ENCODE data around the gene MYO3B.

Gene MYO3B

DNA sequence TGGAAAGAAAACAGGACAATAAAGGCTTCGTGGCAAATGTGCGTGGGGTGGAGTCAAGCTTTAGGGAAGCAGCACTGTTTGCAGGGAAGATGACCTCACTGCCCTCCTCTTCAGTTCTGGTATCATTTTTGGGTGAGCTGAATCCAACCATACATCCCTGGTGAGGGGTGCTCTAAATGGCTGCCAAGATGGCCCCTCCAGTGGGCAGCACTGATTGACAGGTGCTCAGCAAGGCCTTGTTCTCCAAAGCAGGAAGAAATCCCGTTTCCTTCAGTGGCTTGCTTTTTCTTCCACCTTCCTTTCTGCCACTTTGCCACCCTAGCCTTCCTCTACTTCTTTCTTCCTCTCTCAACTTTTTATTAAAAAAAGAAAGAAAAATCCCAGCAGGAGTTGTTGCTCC, 404.4 kb downstream of the MYO3B start (continued):
- TF ChIP-seq ZNF26 (tag by site-specific recombination; IDR thresholded peaks at IDR 0.05) (no peak), ZBTB17 (tag by site-specific recombination; IDR thresholded peaks at IDR 0.05) (no peak)
- TF ChIP-seq, protein P1, sequence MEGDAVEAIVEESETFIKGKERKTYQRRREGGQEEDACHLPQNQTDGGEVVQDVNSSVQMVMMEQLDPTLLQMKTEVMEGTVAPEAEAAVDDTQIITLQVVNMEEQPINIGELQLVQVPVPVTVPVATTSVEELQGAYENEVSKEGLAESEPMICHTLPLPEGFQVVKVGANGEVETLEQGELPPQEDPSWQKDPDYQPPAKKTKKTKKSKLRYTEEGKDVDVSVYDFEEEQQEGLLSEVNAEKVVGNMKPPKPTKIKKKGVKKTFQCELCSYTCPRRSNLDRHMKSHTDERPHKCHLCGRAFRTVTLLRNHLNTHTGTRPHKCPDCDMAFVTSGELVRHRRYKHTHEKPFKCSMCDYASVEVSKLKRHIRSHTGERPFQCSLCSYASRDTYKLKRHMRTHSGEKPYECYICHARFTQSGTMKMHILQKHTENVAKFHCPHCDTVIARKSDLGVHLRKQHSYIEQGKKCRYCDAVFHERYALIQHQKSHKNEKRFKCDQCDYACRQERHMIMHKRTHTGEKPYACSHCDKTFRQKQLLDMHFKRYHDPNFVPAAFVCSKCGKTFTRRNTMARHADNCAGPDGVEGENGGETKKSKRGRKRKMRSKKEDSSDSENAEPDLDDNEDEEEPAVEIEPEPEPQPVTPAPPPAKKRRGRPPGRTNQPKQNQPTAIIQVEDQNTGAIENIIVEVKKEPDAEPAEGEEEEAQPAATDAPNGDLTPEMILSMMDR (tag by site-specific recombination; IDR thresholded peaks at IDR 0.05) = no peak

- Histone ChIP-seq H3K36me3 (ENCODE audit: control insufficient read depth in 2 of 2, insufficient read depth in 1 of 2, low read length in 2 of 2) (no peaks in the 10 kb centered on the region), H3K4me3 (ENCODE audit: low read depth, low read length) (no peak overlapping the region), H3K4me1 (ENCODE audit: control insufficient read depth, insufficient read depth, low read length) (peaks cover 3% of the 10 kb centered on the region; the same call in 1 of the 2 replicates), H3K27ac (ENCODE audit: extremely low read depth, low read depth, low read length) (no peak overlapping the region), H3K9me3 (ENCODE audit: control insufficient read depth, insufficient read depth, low read depth, low read length) (no peaks in the 10 kb centered on the region)
- CTCF ChIA-PET = interaction anchor here (0.5 to 0.6 kb wide), 3 partner anchors 15 to 317 kb away, joined by 3 to 4 read pairs (median 4); no protein-coding TSS in a partner anchor
- POLR2A ChIA-PET = interaction anchor here (0.7 kb wide), 1 partner anchor 113 kb away, joined by 3 read pairs; no protein-coding TSS in a partner anchor
- no peak for TF ChIP-seq ZNF529 (tag by site-specific recombination; IDR thresholded peaks at IDR 0.05; ENCODE audit: insufficient replicate concordance)
- no peak for TF ChIP-seq ZSCAN16 (tag by site-specific recombination; IDR thresholded peaks at IDR 0.05)
- no peak for TF ChIP-seq ZNF768 (tag by site-specific recombination; IDR thresholded peaks at IDR 0.05)
- no peak for TF ChIP-seq ZNF362 (tag by site-specific recombination; IDR thresholded peaks at IDR 0.05)
- no peak for TF ChIP-seq ZBTB49 (tag by site-specific recombination; IDR thresholded peaks at IDR 0.05; ENCODE audit: low read depth)
- TF ChIP-seq ZNF311 (tag by site-specific recombination; IDR thresholded peaks at IDR 0.05; ENCODE audit: borderline replicate concordance) = no peak
- no peak for TF ChIP-seq ZNF585B (tag by site-specific recombination; IDR thresholded peaks at IDR 0.05)
- no peak for TF ChIP-seq ZNF266 (tag by site-specific recombination; IDR thresholded peaks at IDR 0.05; ENCODE audit: low read depth)
- no peak for TF ChIP-seq ZFP41 (tag by site-specific recombination; IDR thresholded peaks at IDR 0.05; ENCODE audit: borderline replicate concordance)
- no peak for TF ChIP-seq ZNF645 (tag by site-specific recombination; IDR thresholded peaks at IDR 0.05)
- no peak for TF ChIP-seq ZNF16 (tag by site-specific recombination; IDR thresholded peaks at IDR 0.05; ENCODE audit: low read depth)
- no peak for TF ChIP-seq KLF10 (tag by site-specific recombination; IDR thresholded peaks at IDR 0.05)
- no peak for TF ChIP-seq ZSCAN30 (tag by site-specific recombination; IDR thresholded peaks at IDR 0.05)
- no peak for TF ChIP-seq OVOL3 (tag by site-specific recombination; IDR thresholded peaks at IDR 0.05)
- TF ChIP-seq ZNF660 (tag by site-specific recombination; IDR thresholded peaks at IDR 0.05) = no peak
- TF ChIP-seq ZNF214 (tag by site-specific recombination; IDR thresholded peaks at IDR 0.05; ENCODE audit: borderline replicate concordance) = no peak
- TF ChIP-seq ZNF623 (tag by site-specific recombination; IDR thresholded peaks at IDR 0.05) = no peak
Observed at GRCh38 chr2:170582751-170583463, 405.0 kb downstream of the MYO3B start.

Data from HEK293 (cell line).